ENCODE measurements around the gene ANO9. TPM values are rescaled to one million over a fixed set of nuclear protein-coding genes. Genes with fewer than 3 reads are reported as not detected.

The ANO9 gene
- not detected in 2 replicates for total RNA-seq

GRCh38 chr11:441418-442274 is at the start of gene ANO9:
Gene ANO9 (minus strand): TSS chr11:442011. CDS start chr11:441926, 85 bp downstream.

GRCh38 chr11:449889-450808 is 8.3 kb upstream of the ANO9 start, which contains the start of gene PTDSS2:
Gene PTDSS2 (plus strand): TSS chr11:450279. CDS start chr11:450456, 177 bp downstream.

GRCh38 chr11:394034-394857 is 47.6 kb downstream of the ANO9 start, which contains the start of gene PKP3:
Gene PKP3 (plus strand): TSS chr11:394209. CDS start chr11:394293, 84 bp downstream.

GRCh38 chr11:369336-370018 is 72.3 kb downstream of the ANO9 start, which contains the start of gene B4GALNT4:
Gene B4GALNT4 (plus strand): TSS chr11:369499. CDS start chr11:369804, 305 bp downstream.

Other genes starting within 250 kb of the ANO9 start
- not detected in 2 replicates for gene SCGB1C1, start 248.9 kb downstream of the ANO9 start, total RNA-seq
- 16.6 and 19.0 TPM in 2 replicates for gene BET1L, start 234.6 kb downstream of the ANO9 start, total RNA-seq
- gene RIC8A, start 234.3 kb downstream of the ANO9 start, total RNA-seq, result 148 and 153 TPM in 2 replicates
- gene SIRT3, start 205.7 kb downstream of the ANO9 start, total RNA-seq, result 5.9 and 7.9 TPM in 2 replicates
- gene PSMD13, start 205.0 kb downstream of the ANO9 start, total RNA-seq, result 104 and 229 TPM in 2 replicates
- gene NLRP6, start 163.6 kb downstream of the ANO9 start, total RNA-seq, result not detected in 2 replicates
- gene PGGHG, start 152.9 kb downstream of the ANO9 start, total RNA-seq, result 3.3 and 9.6 TPM in 2 replicates
- gene IFITM5, start 142.5 kb downstream of the ANO9 start, total RNA-seq, result not detected in 2 replicates
- gene IFITM2, start 134.2 kb downstream of the ANO9 start, total RNA-seq, result 14.4 and 15.0 TPM in 2 replicates
- 7.1 and 10.7 TPM in 2 replicates for gene IFITM1, start 128.0 kb downstream of the ANO9 start, total RNA-seq
- 28.6 and 32.7 TPM in 2 replicates for gene IFITM3, start 121.2 kb downstream of the ANO9 start, total RNA-seq
- gene B4GALNT4, start 72.5 kb downstream of the ANO9 start, total RNA-seq, result 1.4 and 1.9 TPM in 2 replicates
- gene PKP3, start 47.8 kb downstream of the ANO9 start, total RNA-seq, result 2.1 and 2.8 TPM in 2 replicates
- gene SIGIRR, start 27.0 kb downstream of the ANO9 start, total RNA-seq, result 11.3 and 18.6 TPM in 2 replicates
- gene PTDSS2, start 8.3 kb upstream of the ANO9 start, total RNA-seq, result 31.9 and 45.2 TPM in 2 replicates
- gene RNH1, start 65.2 kb upstream of the ANO9 start, total RNA-seq, result 187 and 255 TPM in 2 replicates
- gene HRAS, start 93.6 kb upstream of the ANO9 start, total RNA-seq, result 33.8 and 108 TPM in 2 replicates
- 0.38 and 0.56 TPM in 2 replicates for gene LRRC56, start 95.5 kb upstream of the ANO9 start, total RNA-seq
- under 0.01 and 0.85 TPM in 2 replicates for gene LMNTD2, start 118.7 kb upstream of the ANO9 start, total RNA-seq
- 5.9 and 6.2 TPM in 2 replicates for gene RASSF7, start 119.0 kb upstream of the ANO9 start, total RNA-seq
- 22.3 and 28.4 TPM in 2 replicates for gene PHRF1, start 134.5 kb upstream of the ANO9 start, total RNA-seq
- 6.3 and 7.9 TPM in 2 replicates for gene IRF7, start 173.9 kb upstream of the ANO9 start, total RNA-seq
- gene CDHR5, start 182.9 kb upstream of the ANO9 start, total RNA-seq, result not detected in 2 replicates
- not detected in 2 replicates for gene SCT, start 185.2 kb upstream of the ANO9 start, total RNA-seq
- gene DRD4, start 195.3 kb upstream of the ANO9 start, total RNA-seq, result not detected in 2 replicates